Naive B cell (primary cell): ENCODE results near the gene CCDC172. TPM values are rescaled to one million over a fixed set of nuclear protein-coding genes. Genes with fewer than 3 reads are reported as not detected.

ENCODE experiments used
- ATAC-seq, 2 donors: fragments of 150-1000 bp; cut with Tn5 transposase; 2 replicates each; pipeline ENCODE4 v1.10.0; 2021; ENCODE audit warnings: low read depth in 2 of 2, mild to moderate bottlenecking in 2 of 2, moderate library complexity in 2 of 2
- DNase-seq: peaks from one replicate; pipeline ENCODE4 v3.0.0; 2022
- H3K27ac Mint-ChIP-seq, 6 donors: one replicate each; pipeline ENCODE4 v1.8.0; 2020 to 2022; ENCODE audit warnings: mild to moderate bottlenecking in 6 of 6, mixed read lengths in 6 of 6, moderate library complexity in 5 of 6, inconsistent platforms in 2 of 6
- H3K27me3 Mint-ChIP-seq, 3 donors: one replicate each; pipeline ENCODE4 v1.8.0; 2021 to 2022; ENCODE audit warnings: mixed read lengths in 3 of 3, mild to moderate bottlenecking in 1 of 3
- H3K36me3 Mint-ChIP-seq, 2 donors: one replicate each; pipeline ENCODE4 v1.8.0; 2020 to 2022; ENCODE audit warnings: mixed read lengths in 2 of 2, inconsistent platforms in 1 of 2, mild to moderate bottlenecking in 1 of 2
- H3K4me1 Mint-ChIP-seq, 3 donors: one replicate each; pipeline ENCODE4 v1.8.0; 2020 to 2022; ENCODE audit warnings: mixed read lengths in 3 of 3, inconsistent platforms in 1 of 3, mild to moderate bottlenecking in 1 of 3, moderate library complexity in 1 of 3
- H3K4me3 Mint-ChIP-seq, 8 donors: one replicate each; pipeline ENCODE4 v1.8.0; 2020 to 2022; ENCODE audit warnings: mild to moderate bottlenecking in 8 of 8, mixed read lengths in 8 of 8, moderate library complexity in 8 of 8, inconsistent platforms in 2 of 8
- H3K9me3 Mint-ChIP-seq, 7 donors: one replicate each; pipeline ENCODE4 v1.8.0; 2020 to 2022; ENCODE audit warnings: mixed read lengths in 7 of 7, mild to moderate bottlenecking in 5 of 7, inconsistent platforms in 2 of 7, moderate library complexity in 1 of 7
- polyA plus RNA-seq, 6 donors: library from polyadenylated mRNA; unstranded; fragments of 300-500 nt; fragmentation: Illumina TruSeq; gene quantifications; one replicate each; pipeline ENCODE4 v1.2.3, GENCODE V29; 2021; ENCODE audit warnings: low read depth in 6 of 6

Gene CCDC172
- polyA plus RNA-seq, 6 donors from 2014 or later: not detected

DNA sequence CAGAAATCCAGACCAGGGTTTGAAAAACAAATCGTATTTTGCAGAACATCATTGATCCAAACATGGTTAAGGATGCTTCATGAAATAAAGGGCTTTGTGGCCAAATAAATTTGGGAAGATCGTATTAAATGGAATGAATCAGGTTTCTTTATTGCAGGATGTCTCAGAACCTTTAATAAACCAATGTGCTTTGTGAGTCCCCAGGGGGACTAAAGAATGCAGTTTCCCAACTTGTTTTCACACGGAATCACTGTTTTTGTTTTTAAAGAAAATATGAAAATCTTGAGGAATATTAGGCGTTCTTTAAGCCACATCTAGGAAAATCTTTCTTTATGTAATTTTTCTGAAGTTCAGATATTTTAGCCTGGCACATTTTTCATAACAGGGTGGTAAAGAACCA lies 16.8 kb upstream of the CCDC172 start:
- DNase-seq: no peak
- no peak for ATAC-seq
- Mint-ChIP-seq H3K27me3 (no peaks in the 10 kb centered on the region), H3K4me1 (no peaks in the 10 kb centered on the region), H3K4me3 (no peak overlapping the region), H3K27ac (no peak overlapping the region), H3K9me3 (peaks cover 2 to 14% (median 4%) of the 10 kb centered on the region in 7 donors), H3K36me3 (no peaks in the 10 kb centered on the region)

GRCh38 chr10:116311016-116311415 lies 13.2 kb upstream of the CCDC172 start:
- no peaks in the 10 kb centered on the region for H3K4me1 Mint-ChIP-seq
- no peaks in the 10 kb centered on the region for H3K36me3 Mint-ChIP-seq
- no peak overlapping the region for H3K27ac Mint-ChIP-seq
- H3K27me3 Mint-ChIP-seq: no peaks in the 10 kb centered on the region
- DNase-seq: no peak
- no peak for ATAC-seq
- H3K4me3 Mint-ChIP-seq: no peak overlapping the region
- H3K9me3 Mint-ChIP-seq: peaks cover 0 to 10% (median 2%) of the 10 kb centered on the region in 7 donors

DNA sequence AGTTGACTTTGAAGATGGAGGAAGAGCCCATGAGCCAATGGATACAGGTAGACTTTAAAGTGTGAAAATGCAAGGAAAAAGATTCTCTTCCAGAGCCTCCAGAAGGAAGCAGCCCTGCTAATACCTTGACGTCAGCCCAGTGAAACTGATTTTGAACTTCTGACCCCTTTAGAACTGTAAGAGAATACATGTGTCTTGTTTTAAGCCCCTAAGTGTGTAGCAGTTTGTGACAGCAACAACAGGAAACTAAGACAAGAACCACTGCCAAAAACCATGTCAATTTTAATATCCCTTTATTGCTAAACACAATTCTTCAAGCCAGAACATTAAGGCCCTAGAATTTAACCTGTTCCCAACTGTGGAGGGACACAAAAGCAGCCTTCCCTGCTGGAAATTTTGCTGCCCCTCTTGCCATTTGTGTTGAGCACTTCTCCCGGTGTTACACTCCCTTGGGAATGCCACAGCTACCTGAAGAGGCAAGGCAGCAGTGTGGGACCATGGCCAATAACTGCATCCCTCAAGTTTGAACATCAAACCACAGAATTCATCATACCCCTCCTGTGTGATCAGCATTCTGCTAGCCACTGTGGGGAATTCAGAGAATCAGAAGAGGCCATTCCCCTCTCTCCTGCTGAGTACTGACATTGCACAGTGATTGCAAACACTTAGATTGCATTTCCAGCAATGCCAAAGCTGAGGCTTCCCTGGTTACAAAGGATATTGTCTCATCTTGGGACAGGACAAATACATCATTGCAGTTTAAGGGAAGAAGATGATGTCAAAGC lies 12.3 kb upstream of the CCDC172 start:
- H3K36me3 Mint-ChIP-seq: no peaks in the 10 kb centered on the region
- no peaks in the 10 kb centered on the region for H3K4me1 Mint-ChIP-seq
- peaks cover 0 to 10% (median 2%) of the 10 kb centered on the region in 7 donors for H3K9me3 Mint-ChIP-seq
- no peak for DNase-seq
- no peak overlapping the region for H3K27ac Mint-ChIP-seq
- H3K4me3 Mint-ChIP-seq: no peak overlapping the region
- no peaks in the 10 kb centered on the region for H3K27me3 Mint-ChIP-seq
- no peak for ATAC-seq

DNA sequence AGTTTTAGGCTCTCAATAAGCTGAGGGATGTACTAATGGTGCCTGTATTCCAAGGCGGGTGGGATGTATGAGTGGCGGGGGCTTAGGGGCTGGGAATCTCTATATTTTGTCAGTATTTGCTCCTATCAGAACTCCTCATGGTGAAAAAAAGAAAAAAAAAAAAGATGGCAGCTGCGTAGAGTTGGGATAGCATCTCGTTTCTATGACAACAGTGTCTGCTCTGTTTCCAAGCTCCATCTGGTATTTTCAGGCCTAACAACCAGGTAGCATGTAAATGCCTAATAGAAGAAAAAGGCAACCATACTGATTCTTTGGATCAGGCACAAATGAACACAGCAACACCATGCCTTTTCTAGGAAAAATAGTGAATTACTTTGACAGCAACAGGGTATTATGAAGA lies 11.7 kb upstream of the CCDC172 start:
- DNase-seq: no peak
- Mint-ChIP-seq H3K27ac (no peak overlapping the region), H3K4me3 (no peak overlapping the region), H3K27me3 (no peaks in the 10 kb centered on the region), H3K4me1 (no peaks in the 10 kb centered on the region), H3K36me3 (no peaks in the 10 kb centered on the region), H3K9me3 (peaks cover 0 to 10% (median 2%) of the 10 kb centered on the region in 7 donors)
- ATAC-seq: no peak

DNA sequence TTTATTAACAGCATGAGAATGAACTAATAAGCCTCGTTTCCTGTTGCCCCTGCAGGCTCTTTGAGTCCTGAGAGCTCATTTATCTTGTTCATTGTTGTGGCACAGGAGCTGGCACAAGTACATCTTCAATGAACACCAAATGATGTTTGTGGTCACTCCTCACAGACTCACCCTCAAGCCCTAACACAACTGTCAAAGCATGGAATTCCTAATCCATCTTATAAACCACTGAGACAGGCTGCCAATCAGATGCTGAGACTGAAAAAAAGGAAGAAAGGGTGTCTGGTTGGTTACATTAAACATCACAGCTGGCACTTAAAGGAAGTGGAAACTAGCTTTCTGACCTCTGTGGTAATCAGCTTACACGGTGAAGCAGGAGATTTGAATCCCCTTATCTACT lies 7.7 kb upstream of the CCDC172 start:
- no peaks in the 10 kb centered on the region for H3K36me3 Mint-ChIP-seq
- no peaks in the 10 kb centered on the region for H3K27me3 Mint-ChIP-seq
- H3K27ac Mint-ChIP-seq: no peak overlapping the region
- no peaks in the 10 kb centered on the region for H3K4me1 Mint-ChIP-seq
- H3K9me3 Mint-ChIP-seq: peaks cover 0 to 8% (median 1%) of the 10 kb centered on the region in 7 donors
- ATAC-seq (no peak), DNase-seq (no peak)
- H3K4me3 Mint-ChIP-seq: no peak overlapping the region

GRCh38 chr10:116324951-116325635 lies 845 bp downstream of the CCDC172 start:
- peaks cover 0 to 4% (median 0%) of the 10 kb centered on the region in 7 donors for H3K9me3 Mint-ChIP-seq
- DNase-seq (no peak), ATAC-seq (no peak)
- no peak overlapping the region for H3K27ac Mint-ChIP-seq
- H3K27me3 Mint-ChIP-seq: peaks cover 0 to 5% (median 0%) of the 10 kb centered on the region in 3 donors
- H3K4me1 Mint-ChIP-seq: no peaks in the 10 kb centered on the region
- H3K36me3 Mint-ChIP-seq: no peaks in the 10 kb centered on the region
- H3K4me3 Mint-ChIP-seq: no peak overlapping the region

- Mint-ChIP-seq H3K27me3 (peaks cover 0 to 5% (median 0%) of the 10 kb centered on the region in 3 donors), H3K4me1 (no peaks in the 10 kb centered on the region), H3K27ac (no peak overlapping the region), H3K36me3 (no peaks in the 10 kb centered on the region), H3K4me3 (no peak overlapping the region), H3K9me3 (peaks cover 0 to 4% (median 0%) of the 10 kb centered on the region in 7 donors)
- ATAC-seq (no peak), DNase-seq (no peak)
Observed at GRCh38 chr10:116325987-116326386, 1.7 kb downstream of the CCDC172 start.

GRCh38 chr10:116329153-116329552 lies 4.9 kb downstream of the CCDC172 start:
- H3K27ac Mint-ChIP-seq: no peak overlapping the region
- H3K27me3 Mint-ChIP-seq: peaks cover 0 to 5% (median 0%) of the 10 kb centered on the region in 3 donors
- no peaks in the 10 kb centered on the region for H3K36me3 Mint-ChIP-seq
- H3K4me3 Mint-ChIP-seq: no peak overlapping the region
- DNase-seq (no peak), ATAC-seq (no peak)
- peaks cover 0 to 4% (median 0%) of the 10 kb centered on the region in 7 donors for H3K9me3 Mint-ChIP-seq
- H3K4me1 Mint-ChIP-seq: no peaks in the 10 kb centered on the region

- Mint-ChIP-seq H3K27me3 (no peaks in the 10 kb centered on the region), H3K27ac (no peak overlapping the region), H3K9me3 (peaks cover 0 to 4% (median 0%) of the 10 kb centered on the region in 7 donors), H3K4me3 (no peak overlapping the region), H3K4me1 (no peaks in the 10 kb centered on the region), H3K36me3 (no peaks in the 10 kb centered on the region)
- DNase-seq: no peak
- ATAC-seq: no peak
Observed at GRCh38 chr10:116331815-116332214, 7.6 kb downstream of the CCDC172 start.

GRCh38 chr10:116336866-116337265 lies 12.6 kb downstream of the CCDC172 start:
- Mint-ChIP-seq H3K27ac (no peak overlapping the region), H3K4me1 (no peaks in the 10 kb centered on the region), H3K36me3 (no peaks in the 10 kb centered on the region), H3K4me3 (no peak overlapping the region), H3K9me3 (no peaks in the 10 kb centered on the region), H3K27me3 (no peaks in the 10 kb centered on the region)
- no peak for ATAC-seq
- DNase-seq: no peak

DNA sequence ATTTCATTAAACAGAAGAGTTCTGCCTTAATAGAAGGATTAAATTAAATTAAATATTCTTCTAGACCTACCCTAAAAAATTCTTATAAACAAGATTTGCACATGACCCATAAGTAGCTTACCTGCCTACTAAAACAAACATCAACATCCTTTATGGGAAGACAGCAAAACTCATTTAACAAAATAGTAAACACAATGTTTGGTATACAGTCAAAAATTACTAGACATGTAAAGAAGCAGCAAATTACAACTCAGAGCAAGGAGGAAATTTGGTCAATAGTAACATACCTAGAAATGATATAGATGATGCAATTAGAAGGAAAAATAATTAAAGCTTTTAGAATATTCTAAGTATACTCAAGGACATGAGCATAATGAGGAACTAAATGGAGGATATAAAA lies 27.9 kb downstream of the CCDC172 start:
- H3K9me3 Mint-ChIP-seq: peaks cover 0 to 16% (median 5%) of the 10 kb centered on the region in 7 donors
- peaks cover 0 to 4% (median 0%) of the 10 kb centered on the region in 3 donors for H3K27me3 Mint-ChIP-seq
- DNase-seq (no peak), ATAC-seq (no peak)
- no peaks in the 10 kb centered on the region for H3K4me1 Mint-ChIP-seq
- no peak overlapping the region for H3K4me3 Mint-ChIP-seq
- no peaks in the 10 kb centered on the region for H3K36me3 Mint-ChIP-seq
- H3K27ac Mint-ChIP-seq: no peak overlapping the region

GRCh38 chr10:116353817-116354216 lies 29.6 kb downstream of the CCDC172 start:
- DNase-seq: no peak
- no peaks in the 10 kb centered on the region for H3K4me1 Mint-ChIP-seq
- H3K27ac Mint-ChIP-seq: no peak overlapping the region
- no peak overlapping the region for H3K4me3 Mint-ChIP-seq
- peaks cover 0 to 16% (median 5%) of the 10 kb centered on the region in 7 donors for H3K9me3 Mint-ChIP-seq
- peaks cover 0 to 4% (median 0%) of the 10 kb centered on the region in 3 donors for H3K27me3 Mint-ChIP-seq
- no peak for ATAC-seq
- H3K36me3 Mint-ChIP-seq: no peaks in the 10 kb centered on the region

- ATAC-seq: no peak
- Mint-ChIP-seq H3K4me1 (no peaks in the 10 kb centered on the region), H3K36me3 (no peaks in the 10 kb centered on the region)
Observed at GRCh38 chr10:116355341-116355740, 31.1 kb downstream of the CCDC172 start.

GRCh38 chr10:116356833-116357232 lies 32.6 kb downstream of the CCDC172 start:
- Mint-ChIP-seq H3K27ac (no peak overlapping the region), H3K4me3 (no peak overlapping the region), H3K27me3 (no peaks in the 10 kb centered on the region), H3K4me1 (no peaks in the 10 kb centered on the region), H3K9me3 (peaks cover 0 to 11% (median 3%) of the 10 kb centered on the region in 7 donors), H3K36me3 (no peaks in the 10 kb centered on the region)
- DNase-seq (no peak), ATAC-seq (no peak)

More at GRCh38 chr10:116355341-116355740, 31.1 kb downstream of the CCDC172 start:
- no peak overlapping the region for H3K27ac Mint-ChIP-seq
- no peak for DNase-seq
- H3K9me3 Mint-ChIP-seq: peaks cover 0 to 16% (median 4%) of the 10 kb centered on the region in 7 donors
- no peak overlapping the region for H3K4me3 Mint-ChIP-seq
- no peaks in the 10 kb centered on the region for H3K27me3 Mint-ChIP-seq
